Left renal pelvis (tissue), 4 donors: ENCODE data around the gene TLE3. TPM values are rescaled to one million over a fixed set of nuclear protein-coding genes. Genes with fewer than 3 reads are reported as not detected.

ENCODE experiments used
- DNase-seq, 4 donors: peaks; one replicate each; pipeline ENCODE4 v3.0.0-alpha.2; 2013; ENCODE audit warnings: low read depth in 4 of 4, low spot score in 3 of 4
- polyA plus RNA-seq, 4 donors: library from polyadenylated mRNA; unstranded; fragments of 120-200 nt; gene quantifications; one replicate each; pipeline ENCODE4 v1.2.1, GENCODE V29; 2013; ENCODE audit not compliant: insufficient read length in 4 of 4

The TLE3 gene
- polyA plus RNA-seq, 4 donors: 31.3 to 46.5 (median 44.7) TPM

GRCh38 chr15:70066004-70066403 is 31.7 kb downstream of the TLE3 start:
- no peak for DNase-seq

DNA sequence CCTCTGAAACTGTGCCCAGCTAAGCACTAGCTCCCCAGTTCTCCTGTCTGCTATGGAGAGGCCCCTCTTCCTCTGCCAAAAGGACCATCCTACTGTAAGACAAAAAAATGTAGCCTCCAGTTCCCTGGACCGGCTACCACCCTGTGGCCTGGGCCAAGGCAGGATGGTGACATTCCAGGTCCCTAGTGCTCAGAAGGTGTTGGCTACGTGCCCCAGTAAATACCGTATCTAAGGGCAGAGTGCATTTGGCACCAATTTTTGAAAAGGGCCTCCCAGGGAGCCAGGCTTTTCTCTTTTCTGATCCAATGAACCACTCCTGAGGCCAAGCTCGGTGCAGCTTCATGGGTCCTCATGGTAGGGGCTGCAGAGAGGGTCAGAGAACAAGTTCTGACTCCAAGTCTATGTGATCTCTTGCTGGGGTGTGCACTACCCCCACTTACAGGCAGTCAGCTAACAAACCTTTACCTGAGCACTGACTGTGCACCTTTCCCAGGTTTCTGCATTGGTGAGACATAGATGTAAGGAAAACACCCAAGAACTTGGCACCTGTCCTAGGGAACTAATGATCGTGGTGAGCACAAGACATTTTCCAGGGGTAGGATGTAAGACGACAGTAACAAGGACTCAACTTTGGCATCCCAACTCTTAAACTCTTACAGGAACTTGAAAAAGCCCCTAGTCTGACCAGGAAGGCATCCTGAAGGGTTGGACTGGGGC is 32.6 kb downstream of the TLE3 start:
- DNase-seq: no peak

- no peak for DNase-seq
Measured at GRCh38 chr15:70064441-70064840, 33.3 kb downstream of the TLE3 start.

DNA sequence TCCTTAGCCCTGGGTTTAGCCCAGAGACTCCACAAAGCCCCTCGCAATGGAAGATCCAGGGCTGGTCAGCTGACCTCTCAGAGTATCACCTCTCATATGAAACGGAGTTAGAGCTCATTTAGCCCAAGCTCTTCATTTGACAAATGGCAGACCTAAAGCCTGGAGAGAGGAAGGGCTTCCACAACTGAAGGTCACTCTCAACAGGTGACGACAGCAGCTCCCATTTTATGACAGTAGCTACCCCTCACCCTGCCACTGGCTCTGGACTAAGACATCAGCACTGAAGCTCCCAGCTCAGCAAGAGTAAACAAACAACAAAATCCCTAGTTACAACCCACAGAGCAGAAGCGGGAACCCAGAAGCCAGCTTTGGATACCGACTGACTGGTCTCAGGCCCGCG is 33.7 kb downstream of the TLE3 start:
- no peak for DNase-seq

- DNase-seq: no peak
Measured at GRCh38 chr15:70063261-70063925, 34.3 kb downstream of the TLE3 start.

DNA sequence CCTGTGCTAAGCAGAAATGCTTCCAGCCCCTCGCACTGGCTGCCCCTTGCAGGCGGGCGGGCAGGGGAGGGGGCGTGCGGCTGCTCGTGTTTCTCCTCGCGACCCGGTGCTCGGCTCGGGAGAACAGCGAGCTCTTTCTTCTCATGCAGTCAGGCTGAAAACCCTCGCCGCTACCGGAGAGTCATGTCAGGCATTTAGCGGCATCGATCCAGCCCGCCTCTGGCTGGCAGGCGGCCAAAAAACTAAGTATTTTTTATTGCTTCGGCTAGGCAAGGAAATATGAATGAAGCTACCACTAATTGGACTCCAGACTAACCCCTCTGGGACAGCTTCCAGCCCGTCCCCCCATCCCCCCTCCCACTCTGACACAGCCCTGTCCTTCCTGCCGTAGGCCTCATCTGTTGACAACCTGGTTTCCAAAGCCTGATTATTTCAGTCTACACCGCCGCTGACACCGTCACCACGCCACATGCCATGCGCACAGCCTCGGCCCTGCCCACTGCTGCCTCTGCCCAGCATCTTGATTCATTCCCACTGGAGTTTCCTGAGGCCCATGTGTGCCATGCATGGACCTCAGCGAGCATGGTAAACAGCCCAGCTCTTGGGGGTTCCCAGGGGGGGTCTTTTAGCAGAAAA is 35.3 kb downstream of the TLE3 start:
- DNase-seq: peak in 3 of 4 donors; percentile 62 to 70 (median 63)

- no peak for DNase-seq
Measured at GRCh38 chr15:70061696-70062270, 35.9 kb downstream of the TLE3 start.

DNA sequence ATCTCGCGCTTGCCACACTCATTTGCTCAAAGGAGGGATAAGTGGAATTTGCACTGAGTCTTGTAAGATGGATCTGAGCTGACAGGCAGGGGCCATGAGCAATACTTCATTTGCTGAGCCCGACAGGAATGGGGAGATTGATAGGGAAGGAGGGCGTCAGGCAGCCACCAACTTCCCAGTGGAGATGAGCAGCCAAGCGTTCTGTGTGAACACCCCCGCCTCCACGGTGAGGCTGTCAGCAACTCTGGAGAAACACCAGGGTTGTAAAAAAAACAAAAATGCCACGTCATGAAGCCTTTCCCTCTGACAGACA is 36.8 kb downstream of the TLE3 start:
- peak in 1 of 4 donors; percentile 40 for DNase-seq

DNA sequence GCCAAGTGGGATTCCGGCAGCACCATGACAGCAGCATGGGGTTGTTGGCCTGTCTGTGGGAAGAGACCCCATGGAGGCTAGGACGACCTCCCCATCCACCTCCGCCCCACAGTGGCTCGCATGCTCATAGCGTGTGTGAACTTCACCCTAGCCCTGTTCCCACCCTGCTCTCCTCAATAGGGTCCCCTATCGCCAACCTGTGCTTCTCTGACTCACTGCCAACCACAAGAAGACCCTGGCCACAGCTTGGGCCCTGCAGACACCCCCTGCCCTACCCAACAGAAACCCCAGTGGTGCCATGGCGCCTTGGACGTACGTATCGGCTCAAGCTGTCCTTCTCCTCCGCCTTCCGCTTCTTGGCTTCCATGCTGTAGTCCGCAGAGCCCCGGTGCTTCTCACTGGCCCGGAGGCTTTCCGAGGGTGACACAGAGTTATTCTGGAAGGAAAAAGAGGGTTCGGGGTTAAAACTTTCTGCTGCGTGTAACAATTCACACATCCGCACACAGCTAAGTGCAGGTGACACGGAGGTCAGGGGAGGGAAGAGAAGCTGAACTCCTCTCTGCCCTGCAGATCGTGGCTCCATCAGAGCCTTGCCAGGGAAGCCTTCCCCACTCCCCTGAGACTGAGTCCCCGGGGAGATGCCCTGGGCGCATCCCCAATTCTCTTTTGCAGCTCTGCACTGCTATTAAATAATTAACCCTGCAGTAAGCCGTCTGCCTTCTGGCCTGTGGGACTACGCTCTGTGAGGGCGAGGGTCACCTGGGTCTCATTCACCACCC is 37.3 kb downstream of the TLE3 start:
- DNase-seq: no peak

DNA sequence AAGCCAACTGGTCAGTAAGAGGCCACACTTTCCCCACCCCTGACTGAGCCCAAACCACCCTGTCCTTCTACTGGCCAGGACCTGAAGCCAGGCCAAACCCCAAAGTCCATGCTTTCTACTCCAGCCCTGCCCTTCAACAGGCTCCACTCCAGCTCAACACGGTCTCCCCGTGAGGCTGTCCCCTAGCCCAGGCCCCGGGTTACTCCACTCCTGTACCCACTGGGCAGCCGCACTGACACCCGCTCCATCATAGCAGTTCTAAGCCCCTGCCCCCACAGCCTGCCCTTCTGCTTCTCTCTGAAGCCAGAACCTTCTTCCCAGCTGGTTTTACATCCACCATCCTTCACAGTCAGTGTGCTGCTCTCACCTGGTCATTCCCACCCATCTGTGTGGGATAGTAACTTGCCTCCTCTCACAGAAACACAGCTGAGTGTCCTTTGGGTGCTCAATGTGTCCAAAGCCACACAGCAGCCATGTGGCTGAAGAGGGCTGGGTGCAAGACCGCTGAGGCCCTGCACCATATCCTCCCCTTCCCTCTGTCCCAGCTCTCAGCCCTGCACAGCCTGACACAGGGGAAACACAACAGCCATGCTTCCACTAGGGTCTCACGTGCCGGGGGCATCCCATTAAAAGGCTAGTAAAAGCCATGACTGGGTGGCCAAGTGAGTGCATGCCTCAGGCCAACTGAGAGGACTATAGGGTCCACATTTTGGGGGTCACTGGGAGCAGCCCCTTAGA is 38.1 kb downstream of the TLE3 start:
- DNase-seq: no peak

DNA sequence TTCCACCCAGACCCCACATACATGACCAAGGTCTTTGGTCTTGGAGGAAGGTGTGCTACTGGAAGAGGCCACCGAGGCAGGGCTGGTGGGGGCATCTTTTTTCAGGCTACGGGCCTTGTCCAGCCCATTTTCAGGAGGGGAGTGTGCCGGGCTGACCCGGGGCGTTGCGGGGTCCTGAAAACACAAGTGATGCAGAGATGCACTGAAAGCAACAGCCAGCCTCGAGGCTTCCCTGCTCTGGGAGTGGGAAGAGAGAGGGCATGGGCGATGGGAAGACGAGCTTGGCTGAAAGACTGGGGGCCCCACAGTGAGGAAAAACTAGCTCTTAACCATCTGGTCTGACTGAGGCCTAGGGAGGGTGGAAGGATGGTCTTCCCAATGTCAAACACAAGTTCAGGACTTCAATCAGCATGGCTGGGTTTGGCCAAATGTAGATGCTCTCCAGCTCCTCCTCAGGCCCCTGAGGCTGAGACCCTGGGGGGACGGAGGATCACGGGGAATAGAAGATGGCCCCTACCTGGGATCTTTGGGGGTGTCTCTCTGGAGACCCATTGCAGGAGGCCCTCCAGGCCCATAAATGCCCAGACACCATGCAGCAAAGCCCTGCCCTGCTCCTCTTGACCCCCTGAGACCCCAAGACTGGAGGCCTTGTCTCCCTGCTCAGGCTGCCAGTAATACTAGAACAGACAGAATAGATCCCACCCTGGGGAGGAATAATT is 38.9 kb downstream of the TLE3 start:
- no peak for DNase-seq

GRCh38 chr15:70057931-70058641 is 39.6 kb downstream of the TLE3 start:
- no peak for DNase-seq

GRCh38 chr15:70056091-70056680 is 41.5 kb downstream of the TLE3 start:
- no peak for DNase-seq

DNA sequence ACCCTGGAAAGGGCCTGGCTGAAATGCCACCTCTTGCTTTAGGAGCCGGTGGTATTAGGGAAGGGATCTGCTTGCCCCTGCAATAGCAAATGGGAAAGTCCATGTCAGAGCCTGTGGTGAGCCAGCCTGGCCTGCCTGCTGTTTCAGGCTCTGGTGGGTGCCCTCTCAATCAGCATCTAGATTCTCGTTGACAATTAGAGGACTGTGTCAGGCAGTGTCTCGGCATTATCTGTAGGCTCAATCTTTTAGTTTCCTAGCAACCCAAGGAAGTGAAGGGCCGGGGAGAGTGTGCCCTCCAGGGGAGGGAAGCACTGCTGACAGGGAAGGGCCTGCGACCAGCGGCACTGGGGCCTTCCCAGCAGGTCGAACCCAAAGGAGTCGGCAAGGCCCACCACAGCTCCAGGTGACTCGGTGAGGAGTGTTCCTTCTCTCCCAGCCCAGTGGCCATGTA is 42.1 kb downstream of the TLE3 start:
- no peak for DNase-seq

- DNase-seq: no peak
Measured at GRCh38 chr15:70054884-70055387, 42.8 kb downstream of the TLE3 start.

DNA sequence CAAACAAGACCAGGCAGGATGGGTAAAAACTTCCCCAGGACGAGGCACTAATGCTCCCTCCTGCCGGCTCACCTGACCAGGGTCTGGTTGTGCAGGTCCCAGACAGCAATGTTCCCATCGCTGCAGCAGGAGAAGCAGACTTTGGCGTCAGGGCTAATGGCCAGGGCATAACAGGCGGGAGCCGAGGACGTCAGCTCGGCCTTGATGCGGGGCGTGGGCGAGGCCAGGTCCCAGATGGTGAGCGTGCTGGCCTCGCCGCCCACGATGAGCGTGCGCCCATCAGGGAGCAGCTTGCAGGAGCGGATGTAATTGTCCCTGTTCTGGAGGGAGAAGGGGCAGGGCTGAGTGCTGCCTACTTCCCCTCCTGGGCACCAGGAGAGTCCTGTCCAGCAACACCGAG is 43.4 kb downstream of the TLE3 start:
- DNase-seq: no peak

- no peak for DNase-seq
Measured at GRCh38 chr15:70053716-70054229, 43.9 kb downstream of the TLE3 start.
